AG10803 (cell line): ENCODE measurements around the gene SH3PXD2A.

Source experiments
- DNase-seq: peaks from one replicate; pipeline ENCODE4 v3.0.0; 2010; ENCODE audit warnings: low read depth
- H3K4me3 ChIP-seq: 2 replicates; pipeline ENCODE4 v1.5.1; 2011; ENCODE audit warnings: mild to moderate bottlenecking, low read length, control low read depth
- TF ChIP-seq, protein P1 (sequence below): conservative IDR thresholded peaks from 2 replicates; pipeline ENCODE4 v1.5.1; 2011; ENCODE audit warnings: mild to moderate bottlenecking, low read length, control low read depth, inconsistent platforms

SH3PXD2A gene

DNA sequence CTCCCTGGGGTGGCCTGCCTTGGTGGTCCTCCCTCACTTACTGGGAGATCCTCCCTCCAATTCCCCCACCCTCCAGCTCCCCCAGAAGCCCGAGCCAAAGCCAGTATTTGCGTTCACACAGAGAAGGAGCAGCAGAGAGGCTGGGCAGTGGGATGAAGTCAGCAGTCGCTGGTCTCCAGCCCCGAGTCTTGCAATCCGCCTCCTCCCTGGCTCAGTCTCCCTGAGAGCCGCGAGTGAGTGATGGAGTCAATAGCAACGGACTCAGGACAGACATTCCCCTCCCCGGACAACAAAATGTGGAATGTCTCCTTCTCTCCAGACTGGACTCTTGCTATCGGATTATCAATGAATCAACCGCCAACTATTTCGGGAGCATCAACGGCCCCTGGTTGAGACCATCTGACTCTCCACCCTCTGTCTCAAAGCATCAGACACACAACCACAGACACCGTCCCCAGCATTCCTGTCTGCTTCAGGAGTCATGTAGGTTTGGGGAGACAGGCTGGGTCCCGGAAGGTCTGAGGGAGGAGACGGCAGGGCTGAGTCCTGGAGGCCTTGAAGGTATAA lies 178.4 kb downstream of the SH3PXD2A start:
- peak; percentile 98 for DNase-seq
- TF ChIP-seq, protein P1, sequence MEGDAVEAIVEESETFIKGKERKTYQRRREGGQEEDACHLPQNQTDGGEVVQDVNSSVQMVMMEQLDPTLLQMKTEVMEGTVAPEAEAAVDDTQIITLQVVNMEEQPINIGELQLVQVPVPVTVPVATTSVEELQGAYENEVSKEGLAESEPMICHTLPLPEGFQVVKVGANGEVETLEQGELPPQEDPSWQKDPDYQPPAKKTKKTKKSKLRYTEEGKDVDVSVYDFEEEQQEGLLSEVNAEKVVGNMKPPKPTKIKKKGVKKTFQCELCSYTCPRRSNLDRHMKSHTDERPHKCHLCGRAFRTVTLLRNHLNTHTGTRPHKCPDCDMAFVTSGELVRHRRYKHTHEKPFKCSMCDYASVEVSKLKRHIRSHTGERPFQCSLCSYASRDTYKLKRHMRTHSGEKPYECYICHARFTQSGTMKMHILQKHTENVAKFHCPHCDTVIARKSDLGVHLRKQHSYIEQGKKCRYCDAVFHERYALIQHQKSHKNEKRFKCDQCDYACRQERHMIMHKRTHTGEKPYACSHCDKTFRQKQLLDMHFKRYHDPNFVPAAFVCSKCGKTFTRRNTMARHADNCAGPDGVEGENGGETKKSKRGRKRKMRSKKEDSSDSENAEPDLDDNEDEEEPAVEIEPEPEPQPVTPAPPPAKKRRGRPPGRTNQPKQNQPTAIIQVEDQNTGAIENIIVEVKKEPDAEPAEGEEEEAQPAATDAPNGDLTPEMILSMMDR, result no peak
- H3K4me3 ChIP-seq, result peak overlapping the region; percentile 86

DNA sequence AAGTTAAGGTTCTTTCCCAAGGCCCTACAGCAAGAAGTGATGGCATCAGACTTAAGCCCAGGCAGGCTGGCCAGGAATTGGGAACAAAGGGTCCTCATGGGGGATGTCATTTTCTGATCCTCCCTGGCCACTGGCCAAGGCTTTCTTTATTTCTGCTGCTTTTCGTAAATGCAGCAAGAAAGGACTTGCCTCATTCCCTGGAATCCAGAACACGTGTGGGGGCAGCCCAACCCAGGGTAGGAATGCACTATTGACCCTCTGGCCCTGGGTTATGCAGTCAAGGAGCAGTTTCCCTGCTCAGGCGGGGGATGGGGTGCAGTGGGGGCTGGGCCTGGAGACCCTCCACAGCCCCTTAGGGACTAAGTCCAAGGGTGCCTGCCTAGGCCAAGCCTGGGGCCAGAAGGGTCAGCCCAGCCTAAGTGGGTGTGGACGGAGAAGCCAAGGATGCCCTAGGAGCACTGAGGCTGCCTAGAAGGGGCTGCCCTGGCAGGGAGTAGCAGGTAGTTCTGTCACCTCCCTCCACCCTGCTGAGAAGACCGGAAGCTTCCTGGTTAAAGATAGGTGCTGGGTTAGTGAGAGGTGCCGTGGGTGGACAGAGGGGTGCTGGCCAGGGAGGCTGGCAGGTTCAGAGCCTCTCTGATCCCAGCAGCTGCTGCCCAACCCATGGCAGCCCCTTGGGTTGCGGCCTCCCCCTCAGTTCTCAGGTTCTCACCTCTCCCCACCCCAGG lies 179.2 kb downstream of the SH3PXD2A start:
- TF ChIP-seq, protein P1, result no peak
- DNase-seq, result peak; percentile 91
- peak overlapping the region; percentile 86 for H3K4me3 ChIP-seq

DNA sequence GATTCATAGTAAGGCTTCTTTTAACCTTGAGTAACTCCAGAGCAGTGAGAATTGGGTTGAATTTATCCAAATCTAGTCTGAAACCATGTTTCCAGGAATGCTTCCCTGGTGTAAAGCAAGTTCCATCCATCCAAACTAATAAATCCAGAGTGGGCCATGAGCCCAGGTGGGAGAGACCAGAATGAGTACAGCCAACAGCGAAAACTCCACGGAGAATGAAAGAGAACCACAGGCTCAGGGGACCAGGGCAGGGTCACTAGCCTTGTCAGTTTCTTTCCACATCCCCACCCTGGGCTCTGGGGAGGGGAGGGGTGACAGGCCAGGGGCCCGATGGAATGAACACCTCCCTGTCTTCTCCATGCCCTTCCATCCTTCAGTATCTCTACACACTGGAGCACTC lies 181.8 kb downstream of the SH3PXD2A start:
- H3K4me3 ChIP-seq, result no peak overlapping the region
- TF ChIP-seq, protein P1, result no peak
- DNase-seq, result no peak

DNA sequence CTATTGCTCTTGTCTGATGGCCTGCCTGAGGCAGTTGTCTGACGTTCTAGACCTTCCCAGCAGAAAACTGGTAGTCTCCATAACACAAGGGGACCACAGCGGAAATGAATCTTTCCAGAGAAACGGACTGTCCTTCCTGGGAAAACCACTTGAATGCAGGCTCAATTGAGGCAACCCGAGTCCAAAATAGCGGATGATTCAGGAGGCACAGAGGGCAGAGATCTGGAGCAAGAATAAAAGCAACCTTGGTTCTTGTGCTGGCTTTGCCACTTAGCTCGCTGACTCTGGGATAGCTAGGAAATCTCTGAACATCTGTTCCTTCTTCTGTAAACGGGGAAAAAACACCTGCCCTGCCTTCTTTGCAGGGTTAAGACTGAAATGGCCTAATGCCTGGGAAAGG lies 183.0 kb downstream of the SH3PXD2A start:
- no peak overlapping the region for H3K4me3 ChIP-seq
- TF ChIP-seq, protein P1, result no peak
- no peak for DNase-seq

DNA sequence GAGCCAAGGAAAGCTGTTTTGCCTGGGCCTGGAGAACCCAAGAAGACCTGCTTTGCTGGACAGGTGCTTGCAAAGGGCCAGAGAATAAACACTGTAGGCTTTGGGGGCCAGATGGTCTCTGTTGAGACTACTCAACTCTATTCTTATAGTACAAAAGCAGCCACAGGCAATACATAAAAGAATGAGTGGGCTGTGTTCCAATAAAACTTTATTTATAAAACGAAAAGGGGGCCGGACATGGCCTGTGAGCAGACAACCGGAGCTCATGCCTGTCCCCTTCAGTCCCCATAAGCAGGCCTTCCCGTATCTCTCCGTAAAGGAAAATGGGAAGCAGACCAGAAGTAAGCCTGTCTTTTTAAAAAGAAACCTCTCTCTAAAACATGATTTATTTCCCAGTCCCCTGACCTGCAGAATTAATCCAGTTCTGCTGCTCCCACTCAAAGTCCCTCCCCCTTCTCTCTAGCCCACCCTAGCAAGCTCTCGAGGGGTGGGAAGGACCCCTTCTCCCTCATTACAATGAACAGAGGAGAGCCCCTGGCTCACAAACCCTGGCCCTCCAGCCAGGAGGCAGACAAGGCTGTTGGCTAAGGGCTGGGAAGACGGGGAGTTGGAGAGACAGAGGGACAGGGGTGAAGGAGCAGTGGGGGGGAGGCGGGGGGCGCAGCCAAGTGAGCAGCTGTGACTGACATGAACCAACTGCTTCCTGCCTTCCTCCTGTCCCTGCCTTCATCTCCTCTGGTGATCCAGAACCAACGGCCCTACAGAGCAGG lies 184.1 kb downstream of the SH3PXD2A start:
- no peak overlapping the region for H3K4me3 ChIP-seq
- no peak for DNase-seq

DNA sequence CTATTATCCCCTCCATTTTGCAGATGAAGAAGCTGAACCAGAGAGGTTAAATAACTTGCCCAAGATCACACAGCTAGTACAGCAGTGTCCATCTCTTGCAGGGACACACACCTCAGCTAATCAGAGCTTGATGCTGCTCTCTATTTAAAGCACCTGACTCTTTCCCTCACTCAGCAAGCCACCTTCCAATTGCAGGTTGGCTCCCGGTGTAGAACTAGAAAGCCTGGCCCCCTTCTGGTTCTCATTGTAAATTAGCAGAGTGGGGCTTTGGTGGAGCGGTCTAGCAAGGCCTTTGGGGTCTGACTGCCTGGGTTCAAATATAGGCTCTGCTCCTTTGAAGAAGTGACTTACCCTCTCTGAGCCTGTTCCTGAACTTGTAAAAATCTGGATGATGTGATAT lies 185.4 kb downstream of the SH3PXD2A start:
- H3K4me3 ChIP-seq, result no peak overlapping the region
- TF ChIP-seq, protein P1, result no peak

More for the DNA sequence above, 184.1 kb downstream of the SH3PXD2A start:
- TF ChIP-seq, protein P1, result no peak

More for the DNA sequence above, 185.4 kb downstream of the SH3PXD2A start:
- no peak for DNase-seq
